GM23338 (cell line): ENCODE results near the gene TSPEAR. TPM values are rescaled to one million over a fixed set of nuclear protein-coding genes. Genes with fewer than 3 reads are reported as not detected.

Experiments used
- ATAC-seq: fragments of 200-7000 bp; cut with Tn5 transposase; 3 replicates; pipeline ENCODE4 v1.9.1; 2020
- DNase-seq: peaks from one replicate; pipeline ENCODE4 v3.0.0-alpha.2; 2015; ENCODE audit warnings: low spot score
- H2AFZ ChIP-seq: fragments of 200-600 bp; sonication (generic); 2 replicates; pipeline ENCODE4 v1.8.0; 2016; ENCODE audit warnings: antibody characterized with exemption, mild to moderate bottlenecking, moderate library complexity
- H3F3A ChIP-seq: fragments of 200-600 bp; sonication (generic); replicated peaks from 2 replicates; pipeline ENCODE4 v1.8.0; 2017; ENCODE audit warnings: antibody characterized with exemption, mixed run types, low read depth
- H3K27ac ChIP-seq: fragments of 200-600 bp; sonication (generic); 2 replicates; pipeline ENCODE4 v1.6.1; 2016; ENCODE audit warnings: low read depth
- H3K27me3 ChIP-seq: fragments of 200-600 bp; sonication (generic); 2 replicates; pipeline ENCODE4 v1.8.0; 2016; ENCODE audit warnings: mild to moderate bottlenecking, mixed run types, moderate library complexity; ENCODE audit not compliant: insufficient read depth
- H3K36me3 ChIP-seq: fragments of 200-600 bp; sonication (generic); 2 replicates; pipeline ENCODE4 v1.8.0; 2016; ENCODE audit warnings: mild to moderate bottlenecking; ENCODE audit not compliant: insufficient read depth
- H3K4me1 ChIP-seq: fragments of 200-600 bp; sonication (generic); 2 replicates; pipeline ENCODE4 v1.8.0; 2016; ENCODE audit warnings: mild to moderate bottlenecking, moderate library complexity; ENCODE audit not compliant: insufficient read depth
- H3K4me2 ChIP-seq: fragments of 200-600 bp; sonication (generic); 2 replicates; pipeline ENCODE4 v1.7.1; 2017; ENCODE audit warnings: mixed run types
- H3K4me3 ChIP-seq: fragments of 200-600 bp; sonication (generic); 2 replicates; pipeline ENCODE4 v1.6.1; 2016; ENCODE audit warnings: mixed run types
- H3K79me2 ChIP-seq: fragments of 200-600 bp; sonication (generic); replicated peaks from 2 replicates; pipeline ENCODE4 v1.8.0; 2017; ENCODE audit warnings: mild to moderate bottlenecking; ENCODE audit not compliant: insufficient read depth
- H3K9me2 ChIP-seq: fragments of 200-600 bp; sonication (generic); 2 replicates; pipeline ENCODE4 v1.8.0; 2017; ENCODE audit not compliant: insufficient read depth
- H4K20me1 ChIP-seq: fragments of 200-600 bp; sonication (generic); replicated peaks from 2 replicates; pipeline ENCODE4 v1.8.0; 2017; ENCODE audit warnings: mild to moderate bottlenecking; ENCODE audit not compliant: insufficient read depth
- H3K27ac Mint-ChIP-seq: 2 replicates; pipeline ENCODE4 v1.8.0; 2020; ENCODE audit warnings: inconsistent platforms, mild to moderate bottlenecking, moderate library complexity, mixed read lengths
- H3K27me3 Mint-ChIP-seq: 3 replicates; pipeline ENCODE4 v1.8.0; 2022; ENCODE audit warnings: low read depth, mild to moderate bottlenecking, moderate library complexity, mixed read lengths, inconsistent platforms; ENCODE audit not compliant: insufficient read depth, poor library complexity
- H3K36me3 Mint-ChIP-seq: 3 replicates; pipeline ENCODE4 v1.8.0; 2021; ENCODE audit warnings: low read depth, mild to moderate bottlenecking, inconsistent platforms, moderate library complexity, mixed read lengths
- H3K4me1 Mint-ChIP-seq: 3 replicates; pipeline ENCODE4 v1.8.0; 2020; ENCODE audit warnings: mild to moderate bottlenecking, inconsistent platforms, mixed read lengths
- H3K4me3 Mint-ChIP-seq: 3 replicates; pipeline ENCODE4 v1.8.0; 2021; ENCODE audit warnings: moderate library complexity, mild to moderate bottlenecking, inconsistent platforms, mixed read lengths
- H3K9me3 Mint-ChIP-seq: 3 replicates; pipeline ENCODE4 v1.8.0; 2020; ENCODE audit warnings: moderate library complexity, mild to moderate bottlenecking, inconsistent platforms, mixed read lengths
- CREB1 ChIP-seq: fragments of 250-450 bp; sonication (Bioruptor Pico); IDR thresholded peaks from 2 replicates; pipeline ENCODE4 v1.5.0; 2020; ENCODE audit warnings: low read depth, mild to moderate bottlenecking, moderate library complexity
- EZH2 ChIP-seq: fragments of 200-600 bp; sonication (generic); IDR thresholded peaks from one replicate; pipeline ENCODE4 v1.8.0; 2017; ENCODE audit warnings: antibody characterized with exemption, mild to moderate bottlenecking, low read depth; ENCODE audit not compliant: unreplicated experiment
- EZH2phosphoT487 ChIP-seq: fragments of 200-600 bp; sonication (generic); IDR thresholded peaks from one replicate; pipeline ENCODE4 v1.8.1; 2018; ENCODE audit warnings: antibody characterized with exemption; ENCODE audit not compliant: unreplicated experiment
- JUNB ChIP-seq: IDR thresholded peaks from one replicate; pipeline ENCODE4 v1.6.1; 2016; ENCODE audit warnings: antibody characterized with exemption; ENCODE audit not compliant: unreplicated experiment
- NANOG ChIP-seq: IDR thresholded peaks from 2 replicates; pipeline ENCODE4 v1.6.1; 2016; ENCODE audit warnings: antibody characterized with exemption, borderline replicate concordance
- POLR2AphosphoS5 ChIP-seq: IDR thresholded peaks from 2 replicates; pipeline ENCODE4 v1.6.1; 2016; ENCODE audit warnings: antibody characterized with exemption, low read depth
- ZNF331 ChIP-seq: fragments of 250-450 bp; sonication (Bioruptor Pico); IDR thresholded peaks from 2 replicates; pipeline ENCODE4 v1.5.0; 2020; ENCODE audit warnings: low read depth, mild to moderate bottlenecking, moderate library complexity
- polyA plus RNA-seq: library from polyadenylated mRNA; unstranded; fragments of >200 nt; fragmentation: Nextera tagmentation; extraction: Ambion mirVana; gene quantifications from 2 replicates; pipeline ENCODE4 v1.2.1, GENCODE V29; 2016
- total RNA-seq: library from RNA; depleted of rRNA; stranded (reverse); fragments of >200 nt; shearing (Covaris generic); gene quantifications from 2 replicates; pipeline ENCODE4 v1.2.3, GENCODE V29; 2014
- TF ChIP-seq, protein P1 (sequence below), 2 experiments: fragments of 200-600 bp in 1 of 2; sonication (generic) in 1 of 2; conservative IDR thresholded peaks; 2 replicates each; pipeline versions ENCODE4 v1.5.1 to v1.6.1; 2016 to 2017; ENCODE audit warnings: antibody characterized with exemption in 2 of 2, low read depth in 2 of 2, mild to moderate bottlenecking in 2 of 2, moderate library complexity in 1 of 2
- TF ChIP-seq, protein P2 (sequence below): IDR thresholded peaks from one replicate; pipeline ENCODE4 v1.6.1; 2018; ENCODE audit warnings: antibody characterized with exemption; ENCODE audit not compliant: unreplicated experiment
- TF ChIP-seq, protein P3 (sequence below): IDR thresholded peaks from 2 replicates; pipeline ENCODE4 v1.6.1; 2016; ENCODE audit warnings: antibody characterized with exemption

The TSPEAR gene
- total and polyA plus RNA-seq, 2 experiments from 2014 or later, result 0.35 to 0.92 TPM

DNA sequence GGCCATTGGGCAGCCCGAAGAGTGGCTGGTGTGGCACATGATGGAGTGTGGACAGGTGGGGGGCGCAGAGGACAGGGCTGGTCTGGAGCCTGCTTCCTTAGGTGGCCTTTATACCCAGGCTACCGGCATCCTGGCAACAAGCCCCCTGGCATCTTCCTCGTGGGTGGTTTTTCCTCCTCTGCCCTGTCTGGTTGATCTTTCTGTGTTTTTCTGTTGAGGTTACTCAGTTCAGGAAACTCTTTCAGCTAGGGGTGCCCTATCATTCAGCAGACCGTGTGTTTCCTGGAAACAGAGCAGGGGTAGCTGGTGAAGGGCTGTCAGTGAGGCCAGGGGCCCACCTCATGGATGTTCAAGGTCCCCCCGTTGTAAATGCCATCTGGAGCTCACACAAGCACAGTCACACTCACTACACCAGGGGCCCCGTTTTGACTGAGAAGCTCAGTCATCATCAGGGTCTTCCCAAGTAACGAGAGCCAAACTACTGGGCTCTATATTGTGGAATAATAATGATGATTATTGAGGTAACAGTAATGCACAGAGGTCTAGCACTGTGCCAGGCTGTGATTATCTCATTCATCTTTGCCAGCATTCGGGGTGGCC, 56.7 kb downstream of the TSPEAR start, which contains the start of gene KRTAP12-4:
Gene KRTAP12-4, minus strand, starts transcription at position 84 of the 600 bp plus-strand sequence. Its CDS starts 45 bp downstream, at position 39.
- ATAC-seq, result no peak

DNA sequence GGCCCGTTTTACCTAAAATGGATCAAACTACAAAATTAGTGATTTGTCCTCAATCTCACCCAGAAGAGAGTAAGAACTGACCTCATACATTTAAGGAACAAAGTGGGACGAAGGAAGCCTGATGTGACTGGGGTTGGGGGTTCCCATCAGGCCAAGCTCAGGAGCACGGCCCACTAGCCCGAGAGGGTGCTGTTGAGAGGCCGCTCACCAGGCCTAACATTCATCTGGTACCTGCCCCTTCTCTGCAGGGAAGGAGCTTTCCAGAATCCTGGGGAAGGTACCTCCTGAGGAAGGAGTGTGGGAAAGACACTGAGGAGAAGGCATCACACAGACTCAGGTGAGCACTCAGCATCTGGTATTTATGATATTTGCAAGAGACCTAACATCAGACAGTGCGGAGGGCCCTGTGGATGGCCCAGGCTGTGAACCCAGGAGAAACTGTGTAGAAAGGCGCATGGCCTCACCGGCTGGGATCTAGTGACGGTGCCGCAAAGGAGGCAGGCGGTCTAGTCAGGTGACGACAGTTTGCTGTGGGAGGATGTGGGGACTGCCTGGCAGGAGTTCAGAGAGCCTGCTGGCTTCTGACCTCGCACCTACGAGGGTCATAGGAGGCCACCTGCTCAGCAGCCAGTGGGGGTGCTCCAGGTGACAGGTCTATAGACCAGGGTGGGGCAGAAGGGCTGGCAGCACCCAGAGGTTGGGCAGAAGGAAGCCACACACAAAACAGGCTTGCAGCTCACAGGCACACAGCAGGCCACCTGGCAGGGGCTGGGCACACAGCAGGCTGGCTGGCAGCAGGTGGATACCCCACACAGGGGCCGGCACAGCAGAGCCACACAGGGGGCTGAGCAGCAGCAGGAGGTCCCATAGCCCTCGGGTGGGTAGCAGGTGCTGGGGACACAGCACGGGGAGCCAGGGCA, 57.5 kb downstream of the TSPEAR start:
- Histone ChIP-seq H2AFZ (no peak overlapping the region), H3K4me2 (no peak overlapping the region), H3K79me2 (no peaks in the 10 kb centered on the region), H3K36me3 (no peaks in the 10 kb centered on the region), H3K4me3 (no peak overlapping the region), H3K27ac (no peak overlapping the region), H3K27me3 (no peaks in the 10 kb centered on the region), H3K9me2 (no peaks in the 10 kb centered on the region), H3K4me1 (peaks cover 9% of the 10 kb centered on the region), H3F3A (no peaks in the 10 kb centered on the region), H4K20me1 (no peaks in the 10 kb centered on the region)
- H3K4me1 Mint-ChIP-seq, result peaks cover 7% of the 10 kb centered on the region
- DNase-seq, result no peak
- TF ChIP-seq EZH2 (no peak), ZNF331 (CRISPR knock-in tag) (no peak)
- H3K27me3 Mint-ChIP-seq, result peaks cover 14% of the 10 kb centered on the region
- ATAC-seq, result no peak
- no peak overlapping the region for H3K27ac Mint-ChIP-seq
- H3K9me3 Mint-ChIP-seq, result peaks cover 18% of the 10 kb centered on the region
- H3K4me3 Mint-ChIP-seq, result no peak overlapping the region
- peaks cover 9% of the 10 kb centered on the region; the same call in 2 of the 3 replicates for H3K36me3 Mint-ChIP-seq

More for the DNA sequence above, 56.7 kb downstream of the TSPEAR start, which contains the start of gene KRTAP12-4:
- Mint-ChIP-seq H3K4me3 (no peak within 1 kb of the TSS), H3K9me3 (peaks cover 18% of the 10 kb centered on the region), H3K27ac (no peak within 1 kb of the TSS), H3K4me1 (peaks cover 14% of the 10 kb centered on the region), H3K27me3 (peaks cover 16% of the 10 kb centered on the region), H3K36me3 (peaks cover 9% of the 10 kb centered on the region; the same call in 2 of the 3 replicates)
- no peak within 1 kb of the TSS for H2AFZ ChIP-seq
- no peak within 1 kb of the TSS for H3K4me2 ChIP-seq
- H3K4me3 ChIP-seq, result no peak within 1 kb of the TSS
- DNase-seq, result no peak
- no peaks in the 10 kb centered on the region for H3K9me2 ChIP-seq
- no peaks in the 10 kb centered on the region for H3K27me3 ChIP-seq
- no peak within 1 kb of the TSS for H3K27ac ChIP-seq
- no peaks in the 10 kb centered on the region for H3F3A ChIP-seq
- H3K36me3 ChIP-seq, result no peaks in the 10 kb centered on the region
- TF ChIP-seq, protein P1, sequence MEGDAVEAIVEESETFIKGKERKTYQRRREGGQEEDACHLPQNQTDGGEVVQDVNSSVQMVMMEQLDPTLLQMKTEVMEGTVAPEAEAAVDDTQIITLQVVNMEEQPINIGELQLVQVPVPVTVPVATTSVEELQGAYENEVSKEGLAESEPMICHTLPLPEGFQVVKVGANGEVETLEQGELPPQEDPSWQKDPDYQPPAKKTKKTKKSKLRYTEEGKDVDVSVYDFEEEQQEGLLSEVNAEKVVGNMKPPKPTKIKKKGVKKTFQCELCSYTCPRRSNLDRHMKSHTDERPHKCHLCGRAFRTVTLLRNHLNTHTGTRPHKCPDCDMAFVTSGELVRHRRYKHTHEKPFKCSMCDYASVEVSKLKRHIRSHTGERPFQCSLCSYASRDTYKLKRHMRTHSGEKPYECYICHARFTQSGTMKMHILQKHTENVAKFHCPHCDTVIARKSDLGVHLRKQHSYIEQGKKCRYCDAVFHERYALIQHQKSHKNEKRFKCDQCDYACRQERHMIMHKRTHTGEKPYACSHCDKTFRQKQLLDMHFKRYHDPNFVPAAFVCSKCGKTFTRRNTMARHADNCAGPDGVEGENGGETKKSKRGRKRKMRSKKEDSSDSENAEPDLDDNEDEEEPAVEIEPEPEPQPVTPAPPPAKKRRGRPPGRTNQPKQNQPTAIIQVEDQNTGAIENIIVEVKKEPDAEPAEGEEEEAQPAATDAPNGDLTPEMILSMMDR (conservative IDR thresholded peaks at IDR 0.05; ENCODE audit: low read depth in 2 of 2), result no peak
- no peak for TF ChIP-seq CREB1 (CRISPR knock-in tag)
- no peak for TF ChIP-seq EZH2phosphoT487
- H3K79me2 ChIP-seq, result no peaks in the 10 kb centered on the region
- peaks cover 17% of the 10 kb centered on the region for H3K4me1 ChIP-seq
- H4K20me1 ChIP-seq, result no peaks in the 10 kb centered on the region

DNA sequence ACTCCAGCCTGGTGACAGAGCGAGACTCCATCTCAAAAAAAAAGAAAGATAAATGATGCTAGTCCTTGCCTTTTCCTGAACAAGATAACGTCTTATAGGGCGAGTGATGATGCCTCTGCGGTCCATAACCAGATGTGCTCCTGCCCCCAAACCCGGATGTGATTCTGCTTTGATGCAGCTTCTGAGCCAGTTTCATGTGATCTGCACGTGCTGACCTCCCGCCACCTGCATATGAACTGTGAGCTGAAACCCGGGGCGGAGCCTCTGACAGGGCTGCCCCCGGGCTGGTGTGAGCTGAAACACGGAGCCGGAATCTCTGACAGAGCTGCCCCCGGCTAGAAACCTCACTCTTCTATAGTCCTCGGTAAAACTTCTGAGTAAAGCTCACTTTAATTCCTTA, 58.2 kb downstream of the TSPEAR start:
- Histone ChIP-seq H3K79me2 (no peaks in the 10 kb centered on the region), H3K4me1 (0 out of 2 replicates have a peak, but pooled peaks cover 1% of the 10 kb centered on the region), H3K27me3 (no peaks in the 10 kb centered on the region), H2AFZ (no peak overlapping the region), H3F3A (no peaks in the 10 kb centered on the region), H4K20me1 (no peaks in the 10 kb centered on the region), H3K9me2 (no peaks in the 10 kb centered on the region), H3K27ac (no peak overlapping the region), H3K36me3 (no peaks in the 10 kb centered on the region), H3K4me2 (no peak overlapping the region), H3K4me3 (no peak overlapping the region)
- peaks cover 18% of the 10 kb centered on the region for H3K9me3 Mint-ChIP-seq
- ATAC-seq (peak; percentile 32; the same call in 2 of the 3 replicates), DNase-seq (peak; percentile 47)
- H3K27ac Mint-ChIP-seq, result no peak overlapping the region
- H3K4me1 Mint-ChIP-seq, result no peaks in the 10 kb centered on the region; the same call in 1 of the 3 replicates
- H3K36me3 Mint-ChIP-seq, result peaks cover 9% of the 10 kb centered on the region; the same call in 2 of the 3 replicates
- peaks cover 14% of the 10 kb centered on the region for H3K27me3 Mint-ChIP-seq
- H3K4me3 Mint-ChIP-seq, result no peak overlapping the region
- TF ChIP-seq CREB1 (CRISPR knock-in tag) (no peak), EZH2 (no peak), JUNB (no peak), EZH2phosphoT487 (no peak), POLR2AphosphoS5 (no peak), ZNF331 (CRISPR knock-in tag) (no peak), NANOG (no peak)
- TF ChIP-seq, protein P2, sequence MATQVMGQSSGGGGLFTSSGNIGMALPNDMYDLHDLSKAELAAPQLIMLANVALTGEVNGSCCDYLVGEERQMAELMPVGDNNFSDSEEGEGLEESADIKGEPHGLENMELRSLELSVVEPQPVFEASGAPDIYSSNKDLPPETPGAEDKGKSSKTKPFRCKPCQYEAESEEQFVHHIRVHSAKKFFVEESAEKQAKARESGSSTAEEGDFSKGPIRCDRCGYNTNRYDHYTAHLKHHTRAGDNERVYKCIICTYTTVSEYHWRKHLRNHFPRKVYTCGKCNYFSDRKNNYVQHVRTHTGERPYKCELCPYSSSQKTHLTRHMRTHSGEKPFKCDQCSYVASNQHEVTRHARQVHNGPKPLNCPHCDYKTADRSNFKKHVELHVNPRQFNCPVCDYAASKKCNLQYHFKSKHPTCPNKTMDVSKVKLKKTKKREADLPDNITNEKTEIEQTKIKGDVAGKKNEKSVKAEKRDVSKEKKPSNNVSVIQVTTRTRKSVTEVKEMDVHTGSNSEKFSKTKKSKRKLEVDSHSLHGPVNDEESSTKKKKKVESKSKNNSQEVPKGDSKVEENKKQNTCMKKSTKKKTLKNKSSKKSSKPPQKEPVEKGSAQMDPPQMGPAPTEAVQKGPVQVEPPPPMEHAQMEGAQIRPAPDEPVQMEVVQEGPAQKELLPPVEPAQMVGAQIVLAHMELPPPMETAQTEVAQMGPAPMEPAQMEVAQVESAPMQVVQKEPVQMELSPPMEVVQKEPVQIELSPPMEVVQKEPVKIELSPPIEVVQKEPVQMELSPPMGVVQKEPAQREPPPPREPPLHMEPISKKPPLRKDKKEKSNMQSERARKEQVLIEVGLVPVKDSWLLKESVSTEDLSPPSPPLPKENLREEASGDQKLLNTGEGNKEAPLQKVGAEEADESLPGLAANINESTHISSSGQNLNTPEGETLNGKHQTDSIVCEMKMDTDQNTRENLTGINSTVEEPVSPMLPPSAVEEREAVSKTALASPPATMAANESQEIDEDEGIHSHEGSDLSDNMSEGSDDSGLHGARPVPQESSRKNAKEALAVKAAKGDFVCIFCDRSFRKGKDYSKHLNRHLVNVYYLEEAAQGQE, result no peak
- TF ChIP-seq, protein P3, sequence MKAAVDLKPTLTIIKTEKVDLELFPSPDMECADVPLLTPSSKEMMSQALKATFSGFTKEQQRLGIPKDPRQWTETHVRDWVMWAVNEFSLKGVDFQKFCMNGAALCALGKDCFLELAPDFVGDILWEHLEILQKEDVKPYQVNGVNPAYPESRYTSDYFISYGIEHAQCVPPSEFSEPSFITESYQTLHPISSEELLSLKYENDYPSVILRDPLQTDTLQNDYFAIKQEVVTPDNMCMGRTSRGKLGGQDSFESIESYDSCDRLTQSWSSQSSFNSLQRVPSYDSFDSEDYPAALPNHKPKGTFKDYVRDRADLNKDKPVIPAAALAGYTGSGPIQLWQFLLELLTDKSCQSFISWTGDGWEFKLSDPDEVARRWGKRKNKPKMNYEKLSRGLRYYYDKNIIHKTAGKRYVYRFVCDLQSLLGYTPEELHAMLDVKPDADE, result no peak
